ENCODE data around the gene SAFB.

The SAFB gene

GRCh38 chr19:5622465-5623396 lies at the start of gene SAFB, which contains the start of gene SAFB2:
Gene SAFB, plus strand, starts transcription at chr19:5623083. Its CDS starts 123 bp downstream, at chr19:5623206.
Gene SAFB2, minus strand, starts transcription at chr19:5622776. Its CDS starts 61 bp downstream, at chr19:5622715.
- in situ Hi-C loops (cut with HindIII; ENCODE audit: low sequenced_read_pairs), result no loop called here

GRCh38 chr19:5575590-5575989 lies 47.3 kb upstream of the SAFB start:
- in situ Hi-C loops (cut with HindIII; ENCODE audit: low sequenced_read_pairs), result no loop called here

- in situ Hi-C loops (cut with HindIII; ENCODE audit: low sequenced_read_pairs), result no loop called here
Measured at GRCh38 chr19:5578097-5578846, 44.6 kb upstream of the SAFB start.

- in situ Hi-C loops (cut with HindIII; ENCODE audit: low sequenced_read_pairs), result no loop called here
Measured at GRCh38 chr19:5579286-5579685, 43.6 kb upstream of the SAFB start.

GRCh38 chr19:5579697-5580096 lies 43.2 kb upstream of the SAFB start:
- in situ Hi-C loops (cut with HindIII; ENCODE audit: low sequenced_read_pairs), result loop anchor here (10.0 kb wide), 1 partner anchor 525 kb away; no protein-coding TSS in a partner anchor

- in situ Hi-C loops (cut with HindIII; ENCODE audit: low sequenced_read_pairs), result loop anchor here (10.0 kb wide), 1 partner anchor 525 kb away; no protein-coding TSS in a partner anchor
Measured at GRCh38 chr19:5580161-5580571, 42.7 kb upstream of the SAFB start.

- in situ Hi-C loops (cut with HindIII; ENCODE audit: low sequenced_read_pairs), result loop anchor here (10.0 kb wide), 1 partner anchor 531 kb away; no protein-coding TSS in a partner anchor
Measured at GRCh38 chr19:5585461-5586299, 37.2 kb upstream of the SAFB start.

- in situ Hi-C loops (cut with HindIII; ENCODE audit: low sequenced_read_pairs), result loop anchor here (10.0 kb wide), 1 partner anchor 532 kb away; no protein-coding TSS in a partner anchor
Measured at GRCh38 chr19:5586300-5587070, 36.4 kb upstream of the SAFB start.

GRCh38 chr19:5587071-5587455 lies 35.8 kb upstream of the SAFB start:
- in situ Hi-C loops (cut with HindIII; ENCODE audit: low sequenced_read_pairs), result loop anchor here (10.0 kb wide), 1 partner anchor 532 kb away; no protein-coding TSS in a partner anchor

GRCh38 chr19:5587661-5588060 lies 35.2 kb upstream of the SAFB start:
- in situ Hi-C loops (cut with HindIII; ENCODE audit: low sequenced_read_pairs), result loop anchor here (10.0 kb wide), 1 partner anchor 533 kb away; no protein-coding TSS in a partner anchor

- in situ Hi-C loops (cut with HindIII; ENCODE audit: low sequenced_read_pairs), result loop anchor here (10.0 kb wide), 1 partner anchor 534 kb away; no protein-coding TSS in a partner anchor
Measured at GRCh38 chr19:5588441-5588840, 34.4 kb upstream of the SAFB start.

GRCh38 chr19:5588906-5589676 lies 33.8 kb upstream of the SAFB start:
- in situ Hi-C loops (cut with HindIII; ENCODE audit: low sequenced_read_pairs), result loop anchor here (10.0 kb wide), 1 partner anchor 534 kb away; no protein-coding TSS in a partner anchor

- in situ Hi-C loops (cut with HindIII; ENCODE audit: low sequenced_read_pairs), result no loop called here
Measured at GRCh38 chr19:5590151-5590864, 32.6 kb upstream of the SAFB start.

GRCh38 chr19:5590865-5591154 lies 32.1 kb upstream of the SAFB start:
- in situ Hi-C loops (cut with HindIII; ENCODE audit: low sequenced_read_pairs), result no loop called here

GRCh38 chr19:5591476-5591875 lies 31.4 kb upstream of the SAFB start:
- in situ Hi-C loops (cut with HindIII; ENCODE audit: low sequenced_read_pairs), result no loop called here

GRCh38 chr19:5592531-5593342 lies 30.1 kb upstream of the SAFB start:
- in situ Hi-C loops (cut with HindIII; ENCODE audit: low sequenced_read_pairs), result no loop called here
